ENCODE data around the gene KRTAP9-6. TPM values are rescaled to one million over a fixed set of nuclear protein-coding genes. Genes with fewer than 3 reads are reported as not detected.

The KRTAP9-6 gene
- total and polyA plus RNA-seq, 4 donors, result not detected

DNA sequence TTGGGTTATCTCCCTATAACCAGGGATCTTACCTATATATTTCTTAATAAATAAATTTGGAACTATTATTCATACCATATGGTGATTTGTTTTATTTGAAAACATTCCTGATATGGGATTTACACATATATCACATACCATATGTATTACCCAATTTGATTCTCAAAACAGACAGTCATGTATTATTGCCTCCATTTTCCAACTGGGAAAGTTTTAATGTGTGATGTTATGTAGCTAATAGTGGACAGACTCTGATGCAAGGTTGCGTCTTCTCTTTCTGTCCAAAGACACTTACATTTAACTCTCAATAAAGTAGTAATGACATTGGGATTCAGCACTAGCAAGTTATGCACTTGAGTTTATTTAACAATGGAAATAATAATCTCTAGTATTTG, 8.9 kb upstream of the KRTAP9-6 start:
- no peaks in the 10 kb centered on the region for H3K4me1 ChIP-seq (ENCODE audit: control insufficient read depth in 5 of 5, insufficient read depth in 5 of 5, low read length in 5 of 5)
- H3K9me3 ChIP-seq (ENCODE audit: control insufficient read depth in 4 of 4, insufficient read depth in 3 of 4, low read length in 3 of 4), result no peaks in the 10 kb centered on the region
- TF ChIP-seq, protein P1, sequence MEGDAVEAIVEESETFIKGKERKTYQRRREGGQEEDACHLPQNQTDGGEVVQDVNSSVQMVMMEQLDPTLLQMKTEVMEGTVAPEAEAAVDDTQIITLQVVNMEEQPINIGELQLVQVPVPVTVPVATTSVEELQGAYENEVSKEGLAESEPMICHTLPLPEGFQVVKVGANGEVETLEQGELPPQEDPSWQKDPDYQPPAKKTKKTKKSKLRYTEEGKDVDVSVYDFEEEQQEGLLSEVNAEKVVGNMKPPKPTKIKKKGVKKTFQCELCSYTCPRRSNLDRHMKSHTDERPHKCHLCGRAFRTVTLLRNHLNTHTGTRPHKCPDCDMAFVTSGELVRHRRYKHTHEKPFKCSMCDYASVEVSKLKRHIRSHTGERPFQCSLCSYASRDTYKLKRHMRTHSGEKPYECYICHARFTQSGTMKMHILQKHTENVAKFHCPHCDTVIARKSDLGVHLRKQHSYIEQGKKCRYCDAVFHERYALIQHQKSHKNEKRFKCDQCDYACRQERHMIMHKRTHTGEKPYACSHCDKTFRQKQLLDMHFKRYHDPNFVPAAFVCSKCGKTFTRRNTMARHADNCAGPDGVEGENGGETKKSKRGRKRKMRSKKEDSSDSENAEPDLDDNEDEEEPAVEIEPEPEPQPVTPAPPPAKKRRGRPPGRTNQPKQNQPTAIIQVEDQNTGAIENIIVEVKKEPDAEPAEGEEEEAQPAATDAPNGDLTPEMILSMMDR (IDR thresholded peaks at IDR 0.05; ENCODE audit: control extremely low read depth, extremely low read depth), result no peak
- no peak overlapping the region for H3K9ac ChIP-seq (ENCODE audit: insufficient read depth in 1 of 2, low read length in 2 of 2)
- DNase-seq, result no peak
- 90 to 96% methylated on average over 1 of the region's 1 CpG for WGBS, 2 donors
- no peak overlapping the region for H3K27ac ChIP-seq (ENCODE audit: low read depth in 1 of 2, low read length in 1 of 2)
- no peaks in the 10 kb centered on the region for H3K36me3 ChIP-seq (ENCODE audit: control insufficient read depth in 4 of 4, insufficient read depth in 4 of 4, low read length in 4 of 4)
- peaks cover 0 to 5% (median 2%) of the 10 kb centered on the region in 3 donors for H3K27me3 ChIP-seq (ENCODE audit: control insufficient read depth in 3 of 3, insufficient read depth in 3 of 3, low read length in 2 of 3)
- H3K4me3 ChIP-seq, result no peak overlapping the region
- no peak for ATAC-seq (ENCODE audit: insufficient read depth, low FRiP score)

DNA sequence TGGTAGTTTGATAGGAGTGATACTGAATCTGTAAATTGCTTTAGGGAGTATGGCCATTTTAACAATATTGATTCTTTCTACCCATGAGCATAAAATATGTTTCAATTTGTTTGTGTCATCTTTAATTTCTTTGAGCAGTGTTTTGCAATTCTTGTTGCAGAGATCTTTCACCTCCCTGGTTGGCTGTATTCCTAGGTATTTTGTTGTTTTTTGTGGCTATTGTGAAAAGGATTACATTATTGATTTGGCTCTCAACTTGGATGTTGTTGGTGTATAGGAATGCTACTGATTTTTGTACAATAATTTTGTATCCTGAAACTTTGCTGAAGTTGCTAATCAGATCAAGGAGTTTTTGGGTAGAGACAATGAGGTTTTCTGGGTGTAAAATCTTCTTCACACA, 6.8 kb upstream of the KRTAP9-6 start:
- TF ChIP-seq, protein P1 (IDR thresholded peaks at IDR 0.05; ENCODE audit: control extremely low read depth, extremely low read depth), result no peak
- Histone ChIP-seq H3K9ac (ENCODE audit: insufficient read depth in 1 of 2, low read length in 2 of 2) (no peak overlapping the region), H3K36me3 (ENCODE audit: control insufficient read depth in 4 of 4, insufficient read depth in 4 of 4, low read length in 4 of 4) (no peaks in the 10 kb centered on the region), H3K9me3 (ENCODE audit: control insufficient read depth in 4 of 4, insufficient read depth in 3 of 4, low read length in 3 of 4) (no peaks in the 10 kb centered on the region), H3K4me3 (no peak overlapping the region), H3K27ac (ENCODE audit: low read depth in 1 of 2, low read length in 1 of 2) (no peak overlapping the region), H3K4me1 (ENCODE audit: control insufficient read depth in 5 of 5, insufficient read depth in 5 of 5, low read length in 5 of 5) (no peaks in the 10 kb centered on the region), H3K27me3 (ENCODE audit: control insufficient read depth in 3 of 3, insufficient read depth in 3 of 3, low read length in 2 of 3) (peaks cover 0 to 9% (median 2%) of the 10 kb centered on the region in 3 donors)
- no peak for ATAC-seq (ENCODE audit: insufficient read depth, low FRiP score)
- no peak for DNase-seq

DNA sequence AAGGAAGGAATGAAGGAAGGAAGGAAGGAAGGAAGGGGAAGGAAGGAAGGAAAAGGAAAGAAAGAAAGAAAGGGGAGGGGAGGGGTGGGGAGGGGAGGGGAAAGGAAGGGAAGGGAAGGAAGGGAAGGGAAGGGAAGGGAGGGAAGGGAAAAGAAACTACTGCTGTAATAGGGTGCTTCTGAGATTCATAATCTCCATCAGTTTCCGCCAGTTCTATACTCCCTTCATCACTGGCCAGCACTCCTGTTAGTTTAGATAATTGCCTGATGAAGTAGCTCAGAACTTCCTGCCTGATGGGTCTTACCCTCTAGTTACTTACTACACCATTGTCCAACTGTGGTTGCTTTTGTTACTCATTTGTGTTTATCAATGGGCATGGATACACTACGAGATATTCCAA, 2.0 kb upstream of the KRTAP9-6 start:
- H3K9ac ChIP-seq (ENCODE audit: insufficient read depth in 1 of 2, low read length in 2 of 2), result no peak overlapping the region
- no peak for DNase-seq
- H3K36me3 ChIP-seq (ENCODE audit: control insufficient read depth in 4 of 4, insufficient read depth in 4 of 4, low read length in 4 of 4), result no peaks in the 10 kb centered on the region
- no peak overlapping the region for H3K4me3 ChIP-seq
- no peaks in the 10 kb centered on the region for H3K4me1 ChIP-seq (ENCODE audit: control insufficient read depth in 5 of 5, insufficient read depth in 5 of 5, low read length in 5 of 5)
- TF ChIP-seq, protein P1 (IDR thresholded peaks at IDR 0.05; ENCODE audit: control extremely low read depth, extremely low read depth), result no peak
- H3K27ac ChIP-seq (ENCODE audit: low read depth in 1 of 2, low read length in 1 of 2), result no peak overlapping the region
- ATAC-seq (ENCODE audit: insufficient read depth, low FRiP score), result no peak
- WGBS, 2 donors, result 70 to 88% methylated on average over 2 of the region's 2 CpGs
- peaks cover 0 to 5% (median 0%) of the 10 kb centered on the region in 3 donors for H3K27me3 ChIP-seq (ENCODE audit: control insufficient read depth in 3 of 3, insufficient read depth in 3 of 3, low read length in 2 of 3)
- no peaks in the 10 kb centered on the region for H3K9me3 ChIP-seq (ENCODE audit: control insufficient read depth in 4 of 4, insufficient read depth in 3 of 4, low read length in 3 of 4)

DNA sequence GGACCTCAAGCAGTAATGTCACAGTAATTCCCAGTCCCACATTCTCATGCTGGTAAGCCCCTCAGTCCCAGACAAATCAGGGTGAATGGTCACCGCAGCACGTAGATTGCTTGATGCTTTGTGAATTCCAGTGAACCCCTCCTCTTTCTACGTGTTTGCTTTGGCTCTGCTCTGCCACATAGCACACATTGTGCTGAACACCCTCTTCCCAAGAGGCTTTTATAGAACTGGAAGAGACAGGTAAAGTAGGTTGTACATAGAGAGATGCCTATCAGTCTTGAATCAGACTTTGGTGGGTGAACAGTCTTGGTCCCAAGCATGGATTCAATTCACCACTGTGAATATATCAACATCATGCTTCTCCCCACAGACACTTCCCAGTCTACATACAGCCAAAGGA, 579 bp upstream of the KRTAP9-6 start:
- ATAC-seq (ENCODE audit: insufficient read depth, low FRiP score) (no peak), DNase-seq (peak in 1 of 3 donors; percentile 7)
- 61 to 81% methylated on average over 3 of the region's 3 CpGs for WGBS, 2 donors
- no peak overlapping the region for H3K27ac ChIP-seq (ENCODE audit: low read depth in 1 of 2, low read length in 1 of 2)
- peaks cover 0 to 4% (median 0%) of the 10 kb centered on the region in 3 donors for H3K27me3 ChIP-seq (ENCODE audit: control insufficient read depth in 3 of 3, insufficient read depth in 3 of 3, low read length in 2 of 3)
- no peak overlapping the region for H3K9ac ChIP-seq (ENCODE audit: insufficient read depth in 1 of 2, low read length in 2 of 2)
- H3K4me1 ChIP-seq (ENCODE audit: control insufficient read depth in 5 of 5, insufficient read depth in 5 of 5, low read length in 5 of 5), result no peaks in the 10 kb centered on the region
- TF ChIP-seq, protein P1 (IDR thresholded peaks at IDR 0.05; ENCODE audit: control extremely low read depth, extremely low read depth), result no peak
- H3K36me3 ChIP-seq (ENCODE audit: control insufficient read depth in 4 of 4, insufficient read depth in 4 of 4, low read length in 4 of 4), result no peaks in the 10 kb centered on the region
- H3K4me3 ChIP-seq, result no peak overlapping the region
- no peaks in the 10 kb centered on the region for H3K9me3 ChIP-seq (ENCODE audit: control insufficient read depth in 4 of 4, insufficient read depth in 3 of 4, low read length in 3 of 4)
